Chondrocyte (in vitro differentiated cells): ENCODE measurements around the gene SMPD3. TPM values are rescaled to one million over a fixed set of nuclear protein-coding genes. Genes with fewer than 3 reads are reported as not detected.

Source experiments
- DNase-seq: peaks from one replicate; pipeline ENCODE4 v3.0.0; 2021; ENCODE audit warnings: mixed read lengths, low spot score
- H3K27ac Mint-ChIP-seq: one replicate; pipeline ENCODE4 v1.8.0; 2021; ENCODE audit warnings: mild to moderate bottlenecking, moderate library complexity, mixed read lengths; ENCODE audit not compliant: unreplicated experiment
- H3K27me3 Mint-ChIP-seq: 2 replicates; pipeline ENCODE4 v1.8.0; 2021; ENCODE audit warnings: low read depth, mixed read lengths
- H3K36me3 Mint-ChIP-seq: 2 replicates; pipeline ENCODE4 v1.8.0; 2021; ENCODE audit warnings: low read depth, mixed read lengths
- H3K4me1 Mint-ChIP-seq: 2 replicates; pipeline ENCODE4 v1.8.0; 2021; ENCODE audit warnings: low read depth, mild to moderate bottlenecking, mixed read lengths
- H3K4me3 Mint-ChIP-seq: one replicate; pipeline ENCODE4 v1.8.0; 2021; ENCODE audit warnings: mild to moderate bottlenecking, moderate library complexity, mixed read lengths; ENCODE audit not compliant: unreplicated experiment
- H3K9me3 Mint-ChIP-seq: 2 replicates; pipeline ENCODE4 v1.8.0; 2021; ENCODE audit warnings: low read depth, mixed read lengths
- total RNA-seq: library from RNA; stranded (reverse); gene quantifications from 3 replicates; pipeline ENCODE4 v1.2.1, GENCODE V29; 2021
- TF ChIP-seq, protein P1 (sequence below): fragments of 200-600 bp; sonication (generic); IDR thresholded peaks from 2 replicates; pipeline ENCODE4 v1.5.0; 2021; ENCODE audit warnings: antibody characterized with exemption, mild to moderate bottlenecking, moderate library complexity

SMPD3 gene
- total RNA-seq, 1 donor from 2014 or later, result not detected

DNA sequence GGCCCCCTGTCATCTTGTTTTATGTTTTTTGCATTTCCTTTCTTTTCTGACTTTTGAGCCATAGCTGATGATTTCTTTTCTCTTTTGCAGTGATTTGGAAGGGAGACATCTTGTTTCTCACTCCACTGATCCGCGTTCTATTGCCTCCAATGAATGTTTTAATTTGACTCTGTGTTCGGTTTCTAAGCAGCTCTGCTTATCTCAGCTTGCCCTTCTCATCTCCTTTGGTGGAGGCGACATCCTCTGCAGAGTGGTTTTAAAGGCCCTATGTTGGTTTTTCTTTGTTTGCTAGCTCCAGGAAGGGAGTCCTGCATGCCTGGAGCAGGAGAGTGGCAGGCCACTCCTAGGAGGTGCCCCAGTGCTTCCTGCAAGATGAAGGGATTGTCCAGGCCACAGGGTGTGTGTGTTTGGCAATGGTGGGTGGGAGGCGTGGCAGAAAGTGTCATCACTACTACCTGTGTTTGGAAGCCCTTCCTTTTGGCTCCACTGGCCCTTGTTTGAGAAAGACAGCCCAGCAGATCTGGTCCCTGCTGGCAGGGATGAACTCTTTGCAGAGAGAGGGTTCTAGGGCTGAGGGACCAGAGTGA is 13.6 kb downstream of the SMPD3 start:
- TF ChIP-seq, protein P1, sequence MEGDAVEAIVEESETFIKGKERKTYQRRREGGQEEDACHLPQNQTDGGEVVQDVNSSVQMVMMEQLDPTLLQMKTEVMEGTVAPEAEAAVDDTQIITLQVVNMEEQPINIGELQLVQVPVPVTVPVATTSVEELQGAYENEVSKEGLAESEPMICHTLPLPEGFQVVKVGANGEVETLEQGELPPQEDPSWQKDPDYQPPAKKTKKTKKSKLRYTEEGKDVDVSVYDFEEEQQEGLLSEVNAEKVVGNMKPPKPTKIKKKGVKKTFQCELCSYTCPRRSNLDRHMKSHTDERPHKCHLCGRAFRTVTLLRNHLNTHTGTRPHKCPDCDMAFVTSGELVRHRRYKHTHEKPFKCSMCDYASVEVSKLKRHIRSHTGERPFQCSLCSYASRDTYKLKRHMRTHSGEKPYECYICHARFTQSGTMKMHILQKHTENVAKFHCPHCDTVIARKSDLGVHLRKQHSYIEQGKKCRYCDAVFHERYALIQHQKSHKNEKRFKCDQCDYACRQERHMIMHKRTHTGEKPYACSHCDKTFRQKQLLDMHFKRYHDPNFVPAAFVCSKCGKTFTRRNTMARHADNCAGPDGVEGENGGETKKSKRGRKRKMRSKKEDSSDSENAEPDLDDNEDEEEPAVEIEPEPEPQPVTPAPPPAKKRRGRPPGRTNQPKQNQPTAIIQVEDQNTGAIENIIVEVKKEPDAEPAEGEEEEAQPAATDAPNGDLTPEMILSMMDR, result no peak
- H3K27me3 Mint-ChIP-seq, result peaks cover 28% of the 10 kb centered on the region
- DNase-seq, result no peak
- no peaks in the 10 kb centered on the region for H3K4me1 Mint-ChIP-seq
- H3K4me3 Mint-ChIP-seq, result no peak overlapping the region
- H3K27ac Mint-ChIP-seq, result no peak overlapping the region
- no peaks in the 10 kb centered on the region for H3K36me3 Mint-ChIP-seq
- H3K9me3 Mint-ChIP-seq, result peaks cover 8% of the 10 kb centered on the region

DNA sequence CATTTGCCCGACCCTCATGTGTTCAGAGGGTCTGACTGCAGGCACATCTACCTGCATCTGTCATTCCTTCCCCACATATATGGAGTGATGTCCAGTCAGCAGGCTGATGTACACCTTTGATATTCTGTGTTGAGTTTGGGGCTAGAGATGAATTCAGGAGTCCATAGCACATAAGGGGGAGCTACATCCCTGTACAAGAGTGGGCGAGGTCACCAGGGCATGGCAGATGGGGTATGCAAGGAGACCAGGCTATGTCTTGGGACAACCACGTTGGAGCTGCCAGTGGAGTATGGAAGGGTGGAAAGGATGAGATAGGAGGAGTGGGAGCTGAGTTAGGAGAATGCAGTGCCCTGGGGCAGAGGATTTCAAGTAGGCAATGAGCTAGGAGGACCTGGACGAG is 15.0 kb downstream of the SMPD3 start:
- H3K27me3 Mint-ChIP-seq, result peaks cover 16% of the 10 kb centered on the region
- no peak overlapping the region for H3K27ac Mint-ChIP-seq
- no peak for DNase-seq
- H3K36me3 Mint-ChIP-seq, result no peaks in the 10 kb centered on the region
- H3K4me1 Mint-ChIP-seq, result no peaks in the 10 kb centered on the region
- TF ChIP-seq, protein P1, result no peak
- H3K4me3 Mint-ChIP-seq, result no peak overlapping the region
- peaks cover 8% of the 10 kb centered on the region for H3K9me3 Mint-ChIP-seq

DNA sequence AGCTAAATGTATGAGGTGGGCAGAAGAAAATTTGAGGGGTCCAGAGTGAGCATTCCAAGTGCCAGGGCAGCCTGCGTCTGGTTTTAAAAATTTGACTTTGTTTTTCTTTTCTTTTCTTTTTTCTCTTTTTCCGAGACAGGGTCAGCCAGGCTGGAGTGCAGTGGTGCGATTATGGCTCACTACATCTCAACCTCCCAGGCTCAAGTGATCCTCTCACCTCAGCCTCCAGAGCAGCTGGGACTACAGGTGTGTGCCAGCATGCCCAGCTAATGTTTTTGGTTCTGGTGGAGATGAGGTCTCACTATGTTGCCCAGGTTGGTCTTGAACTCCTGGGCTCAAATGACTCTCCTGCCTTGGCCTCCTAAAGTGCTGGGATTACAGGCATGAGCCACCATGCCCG is 15.6 kb downstream of the SMPD3 start:
- Mint-ChIP-seq H3K27me3 (peaks cover 14% of the 10 kb centered on the region), H3K27ac (no peak overlapping the region), H3K4me3 (no peak overlapping the region), H3K4me1 (no peaks in the 10 kb centered on the region), H3K9me3 (peaks cover 8% of the 10 kb centered on the region), H3K36me3 (no peaks in the 10 kb centered on the region)
- TF ChIP-seq, protein P1, result no peak
- no peak for DNase-seq

DNA sequence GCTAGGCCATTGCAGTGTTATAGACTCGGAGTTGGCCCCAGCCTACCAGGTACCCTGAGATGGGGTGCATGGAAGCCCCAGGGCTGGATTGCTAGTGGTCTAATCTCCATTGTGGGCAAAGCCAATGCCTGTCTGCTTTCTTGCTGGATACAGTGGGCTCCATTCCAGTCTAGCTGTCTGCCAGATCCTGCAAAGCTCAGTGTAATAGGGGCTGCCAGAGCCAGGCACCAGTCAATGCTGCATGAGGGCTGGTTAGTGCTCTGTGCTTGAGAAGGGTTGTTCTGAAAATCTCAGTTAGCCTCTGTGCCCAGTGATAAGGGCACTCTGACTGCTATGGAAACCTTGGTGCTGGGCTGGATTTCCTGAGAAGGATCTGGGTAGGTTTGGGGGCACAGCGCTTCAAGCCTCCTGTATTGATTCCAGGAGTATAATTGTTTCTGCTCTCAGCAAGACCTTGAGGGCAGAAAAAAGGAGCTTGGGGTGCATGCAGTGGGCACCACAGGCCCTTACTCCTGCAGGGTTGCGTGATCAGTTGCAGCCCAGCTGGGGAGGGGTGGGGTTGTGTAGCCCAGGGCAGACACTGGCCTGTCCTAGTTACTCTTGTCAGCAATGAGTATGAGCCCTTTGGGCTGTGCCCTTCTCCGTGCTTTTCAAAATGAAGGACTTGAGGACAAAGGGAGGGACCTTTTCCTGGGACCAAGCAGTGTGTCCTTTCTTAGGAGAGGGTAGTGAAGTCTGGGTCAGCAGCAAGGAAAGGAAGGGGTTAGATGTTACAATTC is 19.0 kb downstream of the SMPD3 start:
- peaks cover 13% of the 10 kb centered on the region for H3K27me3 Mint-ChIP-seq
- DNase-seq, result no peak
- TF ChIP-seq, protein P1, result no peak
- H3K4me3 Mint-ChIP-seq, result no peak overlapping the region
- H3K4me1 Mint-ChIP-seq, result no peaks in the 10 kb centered on the region
- no peaks in the 10 kb centered on the region for H3K36me3 Mint-ChIP-seq
- H3K27ac Mint-ChIP-seq, result no peak overlapping the region
- no peaks in the 10 kb centered on the region for H3K9me3 Mint-ChIP-seq

DNA sequence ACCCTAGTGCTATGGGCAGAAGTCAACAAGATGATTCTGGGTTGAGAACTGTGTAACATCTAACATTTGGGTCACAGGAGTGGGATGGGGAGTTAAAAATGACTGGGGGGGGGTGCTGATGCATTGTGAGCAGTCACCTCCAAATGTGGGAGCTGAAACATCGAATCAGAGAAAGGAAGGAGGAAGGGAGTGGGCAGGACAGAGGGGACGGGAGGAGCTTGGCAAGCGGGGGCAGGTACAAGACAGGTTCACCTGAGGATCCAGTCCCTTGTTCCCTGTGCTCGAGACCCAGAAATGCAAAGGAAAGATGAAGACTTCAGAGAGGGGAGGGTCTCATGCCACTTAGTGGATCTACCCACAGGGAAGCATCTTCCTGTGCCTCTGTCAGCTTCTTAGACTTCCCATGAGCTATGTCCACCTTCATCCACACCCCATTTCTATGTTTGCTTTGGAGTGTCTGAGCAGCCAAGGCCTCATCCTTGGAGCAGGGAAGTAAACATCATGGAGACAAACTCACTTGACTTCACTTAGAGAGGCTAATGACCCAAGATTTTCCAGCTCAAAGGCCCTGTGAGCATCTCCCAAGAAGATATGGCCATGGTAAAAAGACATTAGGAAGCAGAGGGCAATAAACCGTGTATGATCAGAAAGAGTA is 20.5 kb downstream of the SMPD3 start:
- TF ChIP-seq, protein P1, result no peak
- Mint-ChIP-seq H3K4me1 (no peaks in the 10 kb centered on the region), H3K27me3 (peaks cover 13% of the 10 kb centered on the region), H3K4me3 (no peak overlapping the region), H3K27ac (no peak overlapping the region), H3K36me3 (no peaks in the 10 kb centered on the region), H3K9me3 (no peaks in the 10 kb centered on the region)
- DNase-seq, result no peak
